Hepatocyte (in vitro differentiated cells): ENCODE results near the gene BBIP1. TPM values are rescaled to one million over a fixed set of nuclear protein-coding genes. Genes with fewer than 3 reads are reported as not detected.

Source experiments
- DNase-seq: peaks from one replicate; pipeline ENCODE4 v3.0.0-alpha.2; 2016; ENCODE audit warnings: low spot score
- H2AFZ ChIP-seq: fragments of 200-600 bp; sonication (generic); 2 replicates; pipeline ENCODE4 v1.6.0; 2016; ENCODE audit warnings: antibody characterized with exemption, mild to moderate bottlenecking
- H3K27ac ChIP-seq: fragments of 200-600 bp; sonication (generic); 2 replicates; pipeline ENCODE4 v1.5.1; 2016; ENCODE audit warnings: mild to moderate bottlenecking
- H3K27me3 ChIP-seq: fragments of 200-600 bp; sonication (generic); 2 replicates; pipeline ENCODE4 v1.6.1; 2016
- H3K36me3 ChIP-seq: fragments of 200-600 bp; sonication (generic); replicated peaks from 2 replicates; pipeline ENCODE4 v1.5.1; 2016; ENCODE audit warnings: low read depth; ENCODE audit not compliant: insufficient read depth
- H3K4me1 ChIP-seq: fragments of 200-600 bp; sonication (generic); 2 replicates; pipeline ENCODE4 v1.5.1; 2016; ENCODE audit warnings: mild to moderate bottlenecking, moderate library complexity; ENCODE audit not compliant: insufficient read depth
- H3K4me2 ChIP-seq: fragments of 200-600 bp; sonication (generic); 2 replicates; pipeline ENCODE4 v1.6.0; 2016
- H3K4me3 ChIP-seq: fragments of 200-600 bp; sonication (generic); 2 replicates; pipeline ENCODE4 v1.5.1; 2016; ENCODE audit warnings: mild to moderate bottlenecking
- H3K79me2 ChIP-seq: fragments of 200-600 bp; sonication (generic); 2 replicates; pipeline ENCODE4 v1.6.0; 2017; ENCODE audit warnings: mild to moderate bottlenecking
- H3K9me2 ChIP-seq: fragments of 200-600 bp; sonication (generic); replicated peaks from 2 replicates; pipeline ENCODE4 v1.6.0; 2017; ENCODE audit warnings: mild to moderate bottlenecking; ENCODE audit not compliant: insufficient read depth
- H3K9me3 ChIP-seq: fragments of 200-600 bp; sonication (generic); 2 replicates; pipeline ENCODE4 v1.5.1; 2016; ENCODE audit warnings: low read depth, mild to moderate bottlenecking
- H4K20me1 ChIP-seq: fragments of 200-600 bp; sonication (generic); 2 replicates; pipeline ENCODE4 v1.6.0; 2016; ENCODE audit warnings: mild to moderate bottlenecking; ENCODE audit not compliant: insufficient read depth, poor library complexity, severe bottlenecking
- CTCF ChIP-seq: fragments of 200-600 bp; sonication (generic); IDR thresholded peaks from 2 replicates; pipeline ENCODE4 v1.5.1; 2016; ENCODE audit warnings: antibody characterized with exemption, mild to moderate bottlenecking; ENCODE audit not compliant: poor library complexity
- EZH2 ChIP-seq: fragments of 200-600 bp; sonication (generic); IDR thresholded peaks from 2 replicates; pipeline ENCODE4 v1.6.1; 2016; ENCODE audit warnings: antibody characterized with exemption, mild to moderate bottlenecking, borderline replicate concordance
- EZH2phosphoT487 ChIP-seq: fragments of 200-600 bp; sonication (generic); IDR thresholded peaks from one replicate; pipeline ENCODE4 v1.6.1; 2018; ENCODE audit warnings: antibody characterized with exemption, mild to moderate bottlenecking, low read depth, moderate library complexity; ENCODE audit not compliant: unreplicated experiment, severe bottlenecking
- WGBS: methylation state at CpG from one replicate; pipeline ENCODE4 v1.1.6; 2016; ENCODE audit warnings: low lambda C conversion rate; ENCODE audit errors: missing lambda C conversion rate; 5-methylcytosine and 5-hydroxymethylcytosine counted together
- polyA plus RNA-seq: library from polyadenylated mRNA; unstranded; fragments of >200 nt; fragmentation: Nextera tagmentation; extraction: Ambion mirVana; gene quantifications from 2 replicates; pipeline ENCODE4 v1.2.1, GENCODE V29; 2016
- total RNA-seq: library from RNA; depleted of rRNA; stranded (reverse); fragments of >200 nt; gene quantifications from 2 replicates; pipeline ENCODE4 v1.2.3, GENCODE V29; 2014

Gene BBIP1
- total and polyA plus RNA-seq, 2 experiments from 2014 or later, result 21.5 to 47.9 TPM

DNA sequence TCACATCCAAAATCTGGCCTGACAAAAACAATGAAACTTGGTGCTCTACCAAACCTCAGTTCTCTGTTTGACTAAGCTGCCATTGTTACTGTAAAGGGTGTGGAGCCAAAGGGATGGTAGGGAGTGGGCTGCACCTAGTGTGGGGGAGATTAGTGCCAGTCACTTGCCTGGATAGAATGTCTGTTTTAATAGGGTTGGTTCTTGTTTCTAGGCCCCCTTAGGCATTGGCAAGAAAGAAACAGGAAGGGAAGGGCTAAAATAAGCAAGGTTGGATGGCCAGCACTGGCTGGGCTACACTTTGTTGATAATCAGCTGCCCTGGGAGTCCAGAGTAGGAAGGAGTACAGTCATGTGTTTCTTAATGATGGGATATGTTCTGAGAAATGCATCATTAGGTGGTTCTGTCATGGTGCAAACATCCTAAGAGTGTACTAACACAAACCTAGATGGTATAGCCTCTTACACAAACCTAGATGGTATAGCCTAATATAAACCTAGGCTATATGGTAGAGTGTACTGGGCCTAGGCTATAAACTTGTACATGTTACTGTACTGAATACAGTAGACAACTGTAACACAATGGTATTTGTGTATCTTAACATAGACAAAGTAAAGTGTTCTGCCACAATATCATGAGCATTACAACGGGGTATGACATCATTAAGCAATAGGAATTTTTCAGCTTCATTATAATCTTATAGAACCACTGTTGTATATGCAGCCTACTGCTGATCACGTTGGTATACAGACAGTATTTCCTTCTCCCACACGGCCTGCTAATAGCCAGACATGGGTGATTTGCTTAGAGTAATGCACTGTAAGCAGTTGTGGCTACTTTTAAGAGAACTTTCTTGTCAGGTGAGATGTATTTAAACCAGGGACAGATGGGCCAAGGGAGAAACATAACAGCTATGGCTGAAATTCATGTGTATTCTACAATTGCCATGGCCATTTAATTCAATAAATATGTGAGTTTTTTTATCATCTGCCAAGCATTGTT is 15.4 kb downstream of the BBIP1 start:
- Histone ChIP-seq H3K79me2 (no peaks in the 10 kb centered on the region), H2AFZ (no peak overlapping the region), H3K27me3 (no peaks in the 10 kb centered on the region), H3K36me3 (no peaks in the 10 kb centered on the region), H3K27ac (peak overlapping the region; percentile 16), H3K9me2 (no peaks in the 10 kb centered on the region), H3K4me3 (no peak overlapping the region), H3K4me2 (no peak overlapping the region), H3K4me1 (no peaks in the 10 kb centered on the region), H4K20me1 (no peaks in the 10 kb centered on the region), H3K9me3 (no peaks in the 10 kb centered on the region)
- DNase-seq, result no peak
- WGBS, result 79% methylated on average over 3 of the region's 3 CpGs
- no peak for TF ChIP-seq EZH2
- no peak for TF ChIP-seq CTCF
- TF ChIP-seq EZH2phosphoT487, result no peak

GRCh38 chr10:110901954-110902819 is 16.8 kb downstream of the BBIP1 start:
- Histone ChIP-seq H3K27me3 (no peaks in the 10 kb centered on the region), H3K4me2 (no peak overlapping the region), H2AFZ (no peak overlapping the region), H4K20me1 (peaks cover 7% of the 10 kb centered on the region), H3K4me1 (peaks cover 2% of the 10 kb centered on the region), H3K36me3 (no peaks in the 10 kb centered on the region), H3K9me2 (no peaks in the 10 kb centered on the region), H3K9me3 (no peaks in the 10 kb centered on the region), H3K4me3 (no peak overlapping the region), H3K79me2 (no peaks in the 10 kb centered on the region), H3K27ac (peak overlapping the region; percentile 24)
- 85% methylated on average over 7 of the region's 7 CpGs for WGBS
- peak; percentile 52 for DNase-seq
- no peak for TF ChIP-seq CTCF
- TF ChIP-seq EZH2phosphoT487, result no peak
- no peak for TF ChIP-seq EZH2

GRCh38 chr10:110900983-110901382 is 18.0 kb downstream of the BBIP1 start:
- no peak overlapping the region for H3K4me3 ChIP-seq
- no peak overlapping the region for H3K27ac ChIP-seq
- H4K20me1 ChIP-seq, result peaks cover 13% of the 10 kb centered on the region
- no peaks in the 10 kb centered on the region for H3K27me3 ChIP-seq
- no peak for TF ChIP-seq EZH2
- TF ChIP-seq CTCF, result no peak
- no peak for TF ChIP-seq EZH2phosphoT487
- peaks cover 14% of the 10 kb centered on the region for H3K4me1 ChIP-seq
- peaks cover under 1% of the 10 kb centered on the region for H3K36me3 ChIP-seq
- DNase-seq, result no peak
- no peaks in the 10 kb centered on the region for H3K9me2 ChIP-seq
- H3K9me3 ChIP-seq, result no peaks in the 10 kb centered on the region
- 97% methylated on average over 2 of the region's 2 CpGs for WGBS
- no peak overlapping the region for H3K4me2 ChIP-seq
- H2AFZ ChIP-seq, result no peak overlapping the region
- peaks cover 1% of the 10 kb centered on the region for H3K79me2 ChIP-seq
